GM10266 (cell line): Measurements from ENCODE around the gene GPR146.

ENCODE experiments used
- DNase-seq: peaks from one replicate; pipeline ENCODE4 v3.0.0; 2012; ENCODE audit errors: extremely low spot score
- CTCF ChIP-seq: IDR thresholded peaks from 2 replicates; pipeline ENCODE4 v1.5.1; 2012; ENCODE audit warnings: mild to moderate bottlenecking, low read depth; ENCODE audit not compliant: control insufficient read depth, insufficient read depth; ENCODE audit errors: missing control alignments

The GPR146 gene

GRCh38 chr7:1093916-1094508, 49.7 kb downstream of the GPR146 start:
- no peak for DNase-seq
- TF ChIP-seq CTCF, result no peak

- no peak for DNase-seq
- TF ChIP-seq CTCF, result no peak
These were observed 50.5 kb downstream of the GPR146 start for GRCh38 chr7:1094870-1095269.

GRCh38 chr7:1095621-1096155, 51.3 kb downstream of the GPR146 start:
- no peak for TF ChIP-seq CTCF
- DNase-seq, result no peak

GRCh38 chr7:1096156-1097119, 52.1 kb downstream of the GPR146 start:
- DNase-seq, result no peak
- no peak for TF ChIP-seq CTCF

GRCh38 chr7:1097120-1097504, 52.8 kb downstream of the GPR146 start:
- TF ChIP-seq CTCF, result no peak
- no peak for DNase-seq

- no peak for TF ChIP-seq CTCF
- DNase-seq, result no peak
These were observed 54.2 kb downstream of the GPR146 start for GRCh38 chr7:1098243-1099153.
